Bronchial epithelial cell (primary cell): ENCODE results near the gene ADAMTS10. TPM values are rescaled to one million over a fixed set of nuclear protein-coding genes. Genes with fewer than 3 reads are reported as not detected.
A peak's percentile ranks its signal among the peaks of the same experiment; 100 is the strongest.

Source experiments
- DNase-seq: peaks from one replicate; pipeline ENCODE4 v3.0.0-alpha.2; 2010; ENCODE audit warnings: low read depth
- FAIRE-seq: peaks from 2 replicates; lab custom pipeline; 2011; peaks lifted over from hg19 to GRCh38; lab: Jason Lieb, UNC
- H3K27me3 ChIP-seq: 2 replicates; pipeline ENCODE4 v1.5.1; 2011; ENCODE audit warnings: low read length; ENCODE audit not compliant: control insufficient read depth, insufficient read depth
- H3K36me3 ChIP-seq: 2 replicates; pipeline ENCODE4 v1.5.1; 2011; ENCODE audit warnings: low read length; ENCODE audit not compliant: control insufficient read depth, insufficient read depth
- H3K4me3 ChIP-seq: 2 replicates; pipeline ENCODE4 v1.5.1; 2011; ENCODE audit warnings: mild to moderate bottlenecking, low read depth, low read length, control low read depth
- total RNA-seq: library from RNA; depleted of rRNA; stranded (reverse); fragments of >200 nt; gene quantifications from 2 replicates; pipeline ENCODE4 v1.2.1, GENCODE V29; 2014
- TF ChIP-seq, protein P1 (sequence below): IDR thresholded peaks from 2 replicates; pipeline ENCODE4 v1.5.1; 2011; ENCODE audit warnings: mild to moderate bottlenecking, moderate library complexity, low read length, control low read depth, inconsistent platforms; ENCODE audit not compliant: insufficient read depth, severe bottlenecking

The ADAMTS10 gene
- total RNA-seq, 1 donor from 2014 or later: not detected

DNA sequence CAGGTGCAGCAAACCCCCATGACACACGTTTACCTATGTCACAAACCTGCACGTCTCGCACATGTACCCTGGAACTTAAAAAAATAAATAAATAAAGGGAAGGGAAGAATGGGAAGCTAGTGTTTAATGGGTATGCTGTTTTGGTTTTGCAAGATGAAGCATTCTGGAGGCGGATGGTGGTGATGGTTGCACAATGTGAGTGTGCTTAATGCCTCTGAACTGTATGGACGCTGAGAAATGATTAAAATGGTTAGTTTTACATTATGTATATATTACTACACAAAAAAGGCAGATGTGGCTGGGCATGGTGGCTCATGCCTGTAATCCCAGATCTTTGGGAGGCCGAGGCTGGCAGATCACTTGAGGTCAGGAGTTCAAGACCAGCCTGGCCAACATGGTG, 37.7 kb upstream of the ADAMTS10 start:
- H3K27me3 ChIP-seq: no peaks in the 10 kb centered on the region
- FAIRE-seq (no peak), DNase-seq (no peak)
- H3K36me3 ChIP-seq: no peaks in the 10 kb centered on the region
- TF ChIP-seq, protein P1, sequence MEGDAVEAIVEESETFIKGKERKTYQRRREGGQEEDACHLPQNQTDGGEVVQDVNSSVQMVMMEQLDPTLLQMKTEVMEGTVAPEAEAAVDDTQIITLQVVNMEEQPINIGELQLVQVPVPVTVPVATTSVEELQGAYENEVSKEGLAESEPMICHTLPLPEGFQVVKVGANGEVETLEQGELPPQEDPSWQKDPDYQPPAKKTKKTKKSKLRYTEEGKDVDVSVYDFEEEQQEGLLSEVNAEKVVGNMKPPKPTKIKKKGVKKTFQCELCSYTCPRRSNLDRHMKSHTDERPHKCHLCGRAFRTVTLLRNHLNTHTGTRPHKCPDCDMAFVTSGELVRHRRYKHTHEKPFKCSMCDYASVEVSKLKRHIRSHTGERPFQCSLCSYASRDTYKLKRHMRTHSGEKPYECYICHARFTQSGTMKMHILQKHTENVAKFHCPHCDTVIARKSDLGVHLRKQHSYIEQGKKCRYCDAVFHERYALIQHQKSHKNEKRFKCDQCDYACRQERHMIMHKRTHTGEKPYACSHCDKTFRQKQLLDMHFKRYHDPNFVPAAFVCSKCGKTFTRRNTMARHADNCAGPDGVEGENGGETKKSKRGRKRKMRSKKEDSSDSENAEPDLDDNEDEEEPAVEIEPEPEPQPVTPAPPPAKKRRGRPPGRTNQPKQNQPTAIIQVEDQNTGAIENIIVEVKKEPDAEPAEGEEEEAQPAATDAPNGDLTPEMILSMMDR: no peak
- H3K4me3 ChIP-seq: no peak overlapping the region

GRCh38 chr19:8643860-8644653, 33.5 kb upstream of the ADAMTS10 start:
- H3K27me3 ChIP-seq: no peaks in the 10 kb centered on the region
- no peak for DNase-seq
- H3K36me3 ChIP-seq: no peaks in the 10 kb centered on the region
- TF ChIP-seq, protein P1: no peak
- no peak for FAIRE-seq
- H3K4me3 ChIP-seq: no peak overlapping the region

- FAIRE-seq (peak; percentile 52), DNase-seq (no peak)
- TF ChIP-seq, protein P1: no peak
- Histone ChIP-seq H3K36me3 (no peaks in the 10 kb centered on the region), H3K4me3 (no peak overlapping the region), H3K27me3 (no peaks in the 10 kb centered on the region)
Observed at GRCh38 chr19:8642561-8642960, 32.0 kb upstream of the ADAMTS10 start.

- DNase-seq: peak; percentile 33
- Histone ChIP-seq H3K27me3 (no peaks in the 10 kb centered on the region), H3K36me3 (no peaks in the 10 kb centered on the region), H3K4me3 (no peak overlapping the region)
- TF ChIP-seq, protein P1: peak; percentile 38
- peak; percentile 36 for FAIRE-seq
Observed at GRCh38 chr19:8641908-8642547, 31.5 kb upstream of the ADAMTS10 start.

DNA sequence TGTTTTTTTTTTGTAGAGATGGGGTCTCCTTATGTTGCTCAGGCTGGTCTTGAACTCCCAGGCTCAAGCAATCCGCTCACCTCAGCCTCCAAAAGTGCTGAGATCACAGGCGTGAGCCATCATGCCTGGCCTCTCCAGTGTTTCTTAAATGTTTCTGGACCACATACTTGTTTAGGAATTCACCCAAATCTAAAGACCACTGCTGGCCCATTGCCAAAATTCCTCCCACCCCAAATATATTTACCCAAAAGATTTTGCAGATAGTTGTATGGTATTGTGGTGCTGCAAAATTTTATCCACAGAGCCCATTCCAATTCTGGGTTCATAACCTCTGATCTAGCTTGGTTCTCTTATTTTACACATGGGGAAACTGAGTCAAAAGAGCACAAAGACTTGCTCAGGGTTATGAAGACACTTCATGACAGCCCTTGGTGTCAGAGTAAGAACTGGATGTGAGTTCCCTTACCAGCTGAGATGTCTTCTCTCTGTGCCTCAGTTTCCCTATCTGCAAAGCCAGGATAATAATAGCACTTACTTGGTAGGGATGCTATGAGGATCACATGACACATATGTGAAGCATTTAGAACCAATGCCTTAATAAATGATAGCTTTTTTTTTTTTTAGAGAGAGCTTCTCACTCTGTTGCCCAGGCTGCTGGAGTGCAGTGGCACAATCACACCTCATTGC, 30.8 kb upstream of the ADAMTS10 start:
- no peak for FAIRE-seq
- Histone ChIP-seq H3K27me3 (no peaks in the 10 kb centered on the region), H3K4me3 (no peak overlapping the region), H3K36me3 (no peaks in the 10 kb centered on the region)
- TF ChIP-seq, protein P1: no peak
- no peak for DNase-seq
